Stimulated activated CD4-positive, alpha-beta T cell treated with anti-CD3 and anti-CD28 coated beads, TNF-alpha, amount 100 ng/mL, for 48 hours (primary cell): ENCODE data around the gene AP3D1.
"Not testable (repeated sequence)": the region's sequence is repeated elsewhere in the genome, so short reads cannot be mapped to it uniquely, and the experiment has no call there.

Experiments used
- DNase-seq, 3 donors: peaks; one replicate each; pipeline ENCODE4 v3.0.0-alpha.2; 2020; ENCODE audit warnings: low read depth in 3 of 3

The AP3D1 gene

DNA sequence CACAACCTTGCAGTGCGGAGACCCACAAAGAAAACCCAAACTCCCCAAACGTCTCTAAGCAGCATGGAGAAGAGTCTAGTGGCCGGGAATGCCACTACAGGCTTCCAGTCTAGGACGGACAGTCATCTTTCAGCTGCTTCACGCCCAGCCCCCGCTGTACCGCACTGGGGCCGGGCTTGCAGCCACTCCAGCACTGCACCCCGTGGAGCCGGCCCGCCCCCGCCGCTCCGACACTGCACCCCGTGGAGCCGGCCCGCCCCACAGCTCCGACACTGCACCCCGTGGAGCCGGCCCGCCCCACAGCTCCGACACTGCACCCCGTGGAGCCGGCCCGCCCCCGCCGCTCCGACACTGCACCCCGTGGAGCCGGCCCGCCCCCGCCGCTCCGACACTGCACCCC, 23.1 kb downstream of the AP3D1 start:
- DNase-seq, result not testable (repeated sequence)

DNA sequence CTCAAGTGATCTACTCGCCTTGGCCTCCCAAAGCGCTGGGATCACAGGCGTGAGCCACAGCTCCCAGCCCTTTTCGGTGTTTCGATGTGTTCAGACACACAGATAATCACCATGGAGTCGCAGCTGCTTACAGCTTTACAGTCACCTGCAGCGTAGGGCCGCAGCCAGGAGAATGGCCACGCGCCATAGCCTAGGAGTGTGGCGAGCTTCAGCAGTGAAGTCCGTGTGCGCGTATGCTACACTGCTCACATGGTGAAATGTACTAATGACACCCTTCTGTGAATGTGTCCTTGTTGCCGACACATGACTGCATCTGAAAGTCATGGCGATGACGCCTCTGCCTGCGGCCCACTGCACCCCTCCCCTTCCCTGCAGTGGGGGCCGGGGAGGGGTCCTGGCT, 23.6 kb downstream of the AP3D1 start:
- no peak for DNase-seq

DNA sequence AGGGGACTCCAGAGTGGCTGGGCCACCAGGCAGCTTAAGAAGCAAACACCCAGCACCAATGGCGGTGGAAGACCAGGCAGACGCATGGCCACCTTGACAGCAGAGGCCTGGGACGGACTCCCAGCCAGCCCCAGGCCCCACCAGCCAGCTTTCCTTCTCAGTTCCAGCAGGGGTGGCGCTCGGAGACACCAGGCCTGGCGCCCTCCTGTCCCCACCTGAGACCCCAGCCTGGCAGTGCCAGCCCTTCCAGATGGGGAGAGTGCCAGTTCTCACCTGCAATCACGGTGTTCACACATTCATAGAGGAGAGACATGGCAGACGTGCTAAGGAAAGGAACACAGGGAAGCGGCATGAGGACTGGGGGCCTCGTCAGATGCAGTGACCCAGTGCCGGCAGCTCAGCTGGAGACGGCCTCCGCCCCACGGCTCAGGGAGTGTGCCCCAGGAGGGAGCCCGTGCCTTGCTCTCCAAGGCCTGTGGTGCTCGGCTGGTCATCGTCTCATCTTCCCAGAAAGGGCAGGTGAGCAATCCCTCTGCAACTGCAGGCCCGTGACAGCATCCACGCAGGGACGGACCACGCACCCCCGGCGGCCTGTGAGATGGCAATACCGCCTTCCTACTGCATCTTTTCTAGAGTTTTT, 24.4 kb downstream of the AP3D1 start:
- DNase-seq, result no peak

DNA sequence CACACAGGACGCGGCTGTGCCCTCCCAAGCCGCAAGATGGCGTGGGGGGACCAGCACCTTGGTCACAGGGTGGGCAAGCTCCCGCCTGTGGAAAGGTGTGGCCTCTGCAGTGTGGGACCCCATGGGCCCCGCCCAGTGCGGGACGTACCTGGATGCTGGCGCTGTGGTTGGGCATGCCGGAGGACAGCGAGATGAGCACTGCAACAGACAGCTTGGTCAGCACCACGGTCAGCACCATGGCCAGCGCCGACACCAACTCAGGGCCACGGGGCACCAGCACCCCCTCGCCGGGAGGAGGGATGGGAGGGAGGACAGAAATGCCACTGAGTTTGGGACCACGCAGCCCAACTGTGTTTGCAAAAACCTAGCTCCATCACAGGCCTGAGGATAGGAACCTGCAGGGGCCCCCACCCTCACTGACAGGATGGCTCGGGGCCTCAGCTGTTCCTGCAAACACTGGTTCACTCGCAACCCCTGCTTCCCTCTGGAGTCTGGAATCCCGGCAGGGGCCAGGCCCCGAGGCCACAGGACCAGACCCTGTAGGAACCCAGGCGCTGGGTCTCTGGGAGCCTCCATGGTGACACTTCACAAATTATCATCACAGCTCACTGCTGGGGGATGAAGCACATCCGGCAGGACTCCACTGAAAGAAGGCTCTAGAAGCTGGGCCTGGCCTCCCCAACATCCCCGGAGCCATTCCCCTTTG, 27.5 kb downstream of the AP3D1 start:
- no peak for DNase-seq

DNA sequence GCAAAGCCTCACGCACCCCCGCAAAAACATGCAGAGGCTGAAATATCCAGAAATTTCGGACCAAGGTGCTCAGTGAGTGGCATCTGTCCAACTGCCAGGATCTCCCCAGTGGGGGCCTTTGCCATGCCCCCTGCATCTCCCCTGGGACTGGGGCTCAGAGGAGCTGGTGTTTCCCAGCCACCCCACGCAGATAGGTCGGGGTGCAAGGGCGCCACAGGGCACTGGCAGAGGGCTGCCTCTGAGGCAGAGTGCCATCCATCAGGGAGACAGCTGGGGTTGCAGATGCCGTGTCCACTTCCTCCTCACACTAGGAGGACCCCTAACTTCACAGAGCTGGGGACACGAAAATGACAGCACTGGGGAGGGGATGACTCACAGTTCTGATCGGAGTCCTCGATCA, 28.4 kb downstream of the AP3D1 start:
- no peak for DNase-seq

DNA sequence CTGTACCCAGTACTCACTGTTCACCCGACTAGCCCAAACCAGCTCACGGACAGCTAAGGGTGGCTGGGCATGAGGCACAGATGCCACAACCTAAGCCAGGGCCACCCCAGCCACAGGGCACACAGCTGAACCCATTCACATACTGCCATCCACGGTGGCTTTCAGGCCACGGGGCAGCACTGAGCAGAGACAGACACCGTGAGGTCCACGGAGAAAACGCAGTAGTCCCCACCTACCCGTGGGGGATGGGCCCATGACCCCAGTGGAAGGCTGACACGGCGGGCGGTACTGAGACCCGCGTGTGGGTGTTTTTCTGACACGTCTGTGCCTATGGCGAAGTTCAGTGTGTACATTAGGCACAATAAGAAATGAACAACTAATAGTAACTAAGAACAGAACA, 29.1 kb downstream of the AP3D1 start:
- DNase-seq, result no peak

DNA sequence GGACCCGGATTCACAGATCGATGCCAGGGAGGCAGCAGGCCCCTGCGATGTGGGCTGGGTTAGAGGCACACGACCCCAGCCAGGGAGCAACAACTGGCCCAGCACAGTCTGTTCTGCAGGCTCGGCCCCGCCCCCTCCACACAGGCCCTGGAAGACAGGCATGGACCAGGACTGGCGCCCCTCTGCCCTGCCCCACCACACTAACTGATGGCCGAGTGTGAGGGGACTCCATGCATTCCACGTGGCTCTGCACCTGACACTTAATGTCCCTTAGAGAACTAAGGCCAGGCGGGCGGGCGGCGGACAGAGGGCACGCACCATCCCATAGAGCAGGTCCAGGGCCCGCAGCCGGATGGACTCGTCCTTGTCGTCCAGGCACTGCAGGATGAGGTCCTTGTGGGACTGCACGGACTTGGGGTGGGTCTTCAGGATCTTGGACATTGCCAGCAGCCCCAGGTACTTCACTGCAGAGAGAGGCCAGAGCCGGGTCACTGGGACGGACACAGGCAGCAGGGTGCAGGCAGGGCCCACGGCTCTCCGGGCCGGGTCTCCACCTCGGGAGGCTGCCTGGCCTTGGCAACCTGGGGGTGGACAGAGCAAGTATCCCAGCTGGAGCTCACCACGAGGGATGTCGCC, 29.8 kb downstream of the AP3D1 start:
- no peak for DNase-seq

DNA sequence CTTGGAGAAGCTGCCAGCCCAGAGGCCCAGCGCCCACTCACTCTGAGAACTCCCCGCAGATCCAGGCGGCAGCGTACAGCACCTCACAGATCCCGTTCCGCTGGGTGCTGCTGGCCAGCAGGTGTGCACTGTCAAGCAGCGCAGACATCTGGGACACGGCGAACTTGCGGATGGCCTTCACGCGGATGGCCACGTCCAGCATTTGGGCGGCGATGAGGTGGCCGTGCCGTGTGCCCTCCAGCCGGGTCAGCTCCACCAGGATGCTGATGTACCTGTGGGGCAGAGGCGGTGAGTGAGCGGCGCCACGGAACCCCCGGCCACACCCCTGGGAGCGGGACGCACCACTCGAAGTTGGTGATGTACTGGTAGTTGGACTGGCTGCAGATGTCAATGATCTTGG, 30.5 kb downstream of the AP3D1 start:
- no peak for DNase-seq

DNA sequence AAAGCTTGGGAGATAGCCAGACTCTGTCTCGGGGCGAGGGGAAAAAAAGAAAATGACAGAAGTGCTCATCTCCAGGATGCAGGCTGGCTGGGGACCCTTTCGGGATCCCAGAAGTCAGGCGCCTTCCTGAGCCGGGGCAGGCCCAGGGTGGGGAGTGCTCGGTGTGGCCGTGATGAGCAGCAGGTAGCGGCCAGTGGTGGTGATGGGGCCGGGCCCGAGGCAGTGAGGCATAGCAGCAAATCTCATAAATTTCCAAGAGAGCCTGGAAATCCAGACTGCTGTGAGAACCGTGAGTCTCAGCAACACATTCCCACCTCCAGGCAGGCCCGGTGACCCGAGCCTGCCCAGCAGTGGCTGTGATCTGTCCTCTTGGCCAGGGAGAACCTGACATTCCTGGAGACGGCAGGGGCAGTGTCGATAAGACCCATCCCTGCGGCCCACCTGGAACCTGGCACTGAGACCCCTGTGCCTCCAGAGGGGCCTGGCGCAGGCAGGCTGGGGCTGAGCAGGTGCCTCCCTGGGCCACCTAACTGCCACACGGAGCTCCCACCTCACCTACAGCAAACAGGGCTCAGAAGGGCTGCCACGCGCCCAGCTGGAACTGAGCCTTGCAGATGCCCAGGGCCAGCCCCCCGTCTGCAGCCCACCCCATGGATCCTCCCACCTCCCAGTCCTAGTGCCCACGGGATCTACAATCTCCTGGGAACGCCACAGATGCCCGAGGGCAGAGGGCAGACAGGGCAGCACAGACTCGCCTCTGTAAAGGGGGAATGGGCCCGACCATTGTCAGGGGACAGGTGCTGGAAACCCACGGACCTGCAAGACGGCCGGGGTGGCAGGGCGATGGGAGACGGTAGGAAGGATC, 31.2 kb downstream of the AP3D1 start:
- DNase-seq, result no peak

DNA sequence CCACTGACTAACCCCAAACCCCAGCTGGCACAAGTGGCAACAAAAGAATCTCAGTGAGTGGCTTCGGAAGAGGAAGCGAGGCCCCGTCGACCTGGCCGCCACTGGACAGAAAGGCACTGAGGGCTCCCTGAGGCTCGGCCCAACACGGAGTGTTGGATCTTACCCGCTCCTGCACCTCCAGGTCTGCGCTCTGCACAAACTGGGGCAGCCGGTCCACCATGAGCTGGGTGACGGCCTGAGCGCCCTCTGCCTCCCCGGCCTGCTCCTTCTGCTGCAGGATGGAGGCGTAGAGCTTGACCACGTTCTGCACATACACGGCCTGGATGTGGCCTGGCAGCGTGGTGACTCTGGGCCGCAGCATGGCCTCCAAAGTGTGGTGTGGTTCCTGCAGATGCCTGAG, 32.9 kb downstream of the AP3D1 start:
- DNase-seq, result no peak

DNA sequence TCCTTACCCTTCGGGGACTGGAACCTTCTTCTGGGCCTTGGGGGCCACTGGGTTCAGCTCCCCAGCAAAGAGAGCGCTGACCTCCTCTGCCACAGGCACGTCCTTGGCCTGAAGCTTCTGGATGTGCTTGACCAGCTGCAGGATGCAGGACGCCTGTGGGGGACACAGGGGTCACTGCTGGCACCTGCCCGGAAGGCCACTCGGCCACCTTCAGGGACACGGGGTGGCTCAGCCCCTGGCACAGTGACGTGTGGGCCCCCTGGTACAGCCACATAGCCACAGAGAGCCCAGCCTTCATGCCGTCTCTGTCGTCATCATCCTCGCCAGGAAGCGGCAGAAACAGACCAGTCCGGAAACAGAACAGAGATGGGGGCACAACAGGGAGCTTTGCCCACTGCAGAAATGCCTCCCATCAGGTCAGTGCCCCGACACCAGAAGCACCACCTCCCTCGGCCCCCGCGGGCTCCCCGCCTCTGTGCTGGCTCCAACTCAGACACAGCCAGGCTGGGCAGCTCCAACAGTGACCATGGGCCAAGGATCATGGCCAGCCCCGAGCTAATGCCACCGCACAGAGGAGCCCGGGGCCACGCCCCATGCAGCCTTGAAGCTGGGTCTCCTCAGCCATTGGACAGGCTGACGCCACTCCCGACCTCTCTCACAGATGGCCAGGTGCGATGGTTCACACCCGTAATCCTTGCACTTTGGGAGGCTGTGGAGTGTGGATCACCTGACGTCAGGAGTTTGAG, 34.0 kb downstream of the AP3D1 start:
- no peak for DNase-seq

DNA sequence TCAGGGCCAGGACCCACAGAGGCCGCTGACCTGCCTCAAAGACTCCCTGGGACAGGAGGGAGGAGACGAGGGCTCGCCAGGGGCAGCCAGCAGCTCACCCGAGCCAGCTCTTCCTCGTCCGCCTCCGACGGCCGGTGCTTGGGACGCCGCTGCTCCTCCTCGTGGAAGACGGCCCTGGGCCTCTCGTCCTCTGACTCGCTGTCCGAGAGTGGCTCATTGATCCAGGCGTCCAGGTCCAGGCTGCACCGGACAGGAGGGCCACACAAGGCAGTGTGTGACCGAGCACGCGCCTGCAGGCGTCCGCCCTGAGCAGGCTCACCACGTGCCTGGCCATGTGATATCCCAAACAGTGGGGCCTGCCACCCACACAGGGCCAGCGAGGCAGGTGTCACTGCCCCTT, 34.9 kb downstream of the AP3D1 start:
- DNase-seq, result no peak

DNA sequence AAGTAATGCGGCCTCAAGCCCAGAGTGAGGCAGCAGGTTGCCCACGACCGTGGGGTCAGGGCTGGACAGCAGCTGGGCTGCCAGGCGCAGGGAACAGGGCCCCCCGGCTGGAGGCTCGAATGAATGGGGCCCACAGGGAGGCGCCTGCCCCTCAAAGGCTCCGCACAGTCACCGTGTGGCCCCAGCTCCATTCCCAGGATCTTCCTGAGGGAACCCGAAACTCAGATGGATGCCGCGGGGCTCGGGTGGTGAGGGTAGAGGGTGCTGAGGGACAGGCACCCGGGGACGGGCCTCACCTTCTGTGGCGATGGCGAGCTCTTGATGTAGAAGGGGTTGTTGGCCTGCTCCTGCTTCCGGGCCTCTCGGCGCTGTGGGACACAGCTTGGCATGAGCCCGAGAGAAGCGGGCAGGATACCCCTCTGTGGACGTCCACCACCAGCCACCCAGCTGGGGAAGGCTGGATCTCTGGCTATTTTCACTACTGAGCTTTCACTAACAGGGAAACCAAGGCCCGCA, 35.4 kb downstream of the AP3D1 start:
- no peak for DNase-seq

DNA sequence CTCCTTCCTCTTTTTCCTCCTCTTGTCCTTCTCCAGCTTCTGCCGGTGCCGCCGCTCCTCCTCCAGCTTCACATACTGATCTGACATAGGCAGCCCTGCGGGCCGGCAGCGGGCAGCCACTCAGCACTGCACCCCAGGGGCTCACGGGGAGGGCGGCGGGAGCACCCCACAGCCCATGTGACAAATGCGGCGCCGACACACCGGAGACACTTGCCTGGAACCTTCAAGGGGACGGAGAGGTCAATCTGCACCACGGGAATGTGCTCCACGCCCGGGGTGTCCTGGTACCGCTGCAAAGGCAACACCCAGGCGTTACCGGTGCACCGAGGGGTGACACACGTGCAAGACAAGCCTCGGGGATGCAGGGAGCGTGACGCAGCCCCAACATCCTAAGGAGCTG, 36.0 kb downstream of the AP3D1 start:
- DNase-seq, result no peak

DNA sequence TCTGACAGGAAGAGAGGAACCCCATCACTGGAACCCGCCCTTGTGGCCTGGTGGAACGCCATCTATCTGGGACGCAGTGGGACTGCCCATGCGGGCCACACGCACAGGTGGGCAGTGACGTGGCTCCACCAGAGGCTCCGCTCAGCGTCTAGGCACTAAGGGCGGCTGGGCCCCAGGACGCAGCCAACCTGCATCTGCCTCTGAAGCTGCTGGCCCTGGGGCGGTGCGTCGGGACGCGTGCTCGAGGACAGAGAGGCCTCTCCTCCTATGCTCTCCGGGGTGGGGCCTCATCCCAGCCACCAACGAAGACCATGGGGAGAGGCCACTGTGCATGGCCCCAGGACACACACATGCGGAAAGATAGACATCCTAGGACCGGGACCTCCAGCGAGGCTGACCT, 36.5 kb downstream of the AP3D1 start:
- DNase-seq, result no peak

DNA sequence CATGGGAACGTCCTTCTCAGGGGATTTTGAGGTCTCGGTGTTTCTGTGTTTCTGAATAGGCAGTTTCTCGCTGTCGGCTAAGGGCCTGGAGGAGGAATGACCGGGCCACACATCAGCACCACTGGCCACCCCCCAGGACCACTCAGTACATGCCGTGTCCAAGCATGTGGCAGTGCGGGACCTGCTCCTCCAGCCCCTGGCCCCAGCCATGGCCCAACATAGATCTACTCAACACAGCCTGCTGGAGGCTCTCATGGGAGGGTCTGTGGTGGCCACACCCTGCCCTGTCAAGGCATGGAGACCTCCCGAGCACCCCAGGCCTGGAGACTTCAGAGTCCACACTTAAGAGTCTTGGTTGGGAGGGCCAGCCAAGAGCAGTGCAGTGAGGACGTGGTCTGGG, 37.1 kb downstream of the AP3D1 start:
- DNase-seq, result no peak

DNA sequence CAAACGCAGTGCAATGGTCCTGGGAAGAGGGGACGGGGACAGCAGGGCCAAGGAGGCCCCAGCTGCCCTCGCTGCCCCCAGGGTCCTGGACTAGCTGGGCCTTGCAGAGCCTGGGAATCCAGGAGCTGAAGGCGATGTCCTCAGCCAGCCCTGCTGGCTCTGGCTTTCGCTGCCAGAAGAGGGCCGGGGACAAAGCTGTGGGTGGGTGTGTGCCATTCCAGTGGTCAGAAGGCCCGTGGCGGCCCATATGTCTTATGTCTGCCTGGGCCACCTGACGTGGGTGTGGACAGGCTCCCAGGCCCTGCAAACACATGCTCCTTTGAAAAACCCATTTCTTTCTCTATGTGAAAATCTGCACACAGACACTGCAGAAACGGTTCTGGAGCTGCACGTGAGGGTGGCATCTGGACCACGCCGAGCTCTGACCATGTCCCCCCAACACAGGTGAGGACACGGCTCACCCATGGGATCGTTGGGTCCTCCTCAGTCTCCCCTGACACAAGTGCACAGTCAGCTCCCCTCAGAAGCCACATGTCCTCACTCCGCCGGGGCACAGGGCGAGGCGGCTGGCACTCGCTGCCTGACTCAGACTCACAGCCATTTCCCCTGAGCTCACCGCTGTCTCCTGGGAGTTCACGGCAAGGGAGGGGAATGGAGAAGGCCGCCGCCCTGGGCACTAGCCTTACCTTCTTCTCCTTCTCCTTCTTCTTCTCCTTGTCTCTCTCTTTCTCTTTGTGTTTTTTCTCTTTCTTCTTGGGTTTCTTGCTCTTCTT, 37.7 kb downstream of the AP3D1 start:
- DNase-seq, result no peak

DNA sequence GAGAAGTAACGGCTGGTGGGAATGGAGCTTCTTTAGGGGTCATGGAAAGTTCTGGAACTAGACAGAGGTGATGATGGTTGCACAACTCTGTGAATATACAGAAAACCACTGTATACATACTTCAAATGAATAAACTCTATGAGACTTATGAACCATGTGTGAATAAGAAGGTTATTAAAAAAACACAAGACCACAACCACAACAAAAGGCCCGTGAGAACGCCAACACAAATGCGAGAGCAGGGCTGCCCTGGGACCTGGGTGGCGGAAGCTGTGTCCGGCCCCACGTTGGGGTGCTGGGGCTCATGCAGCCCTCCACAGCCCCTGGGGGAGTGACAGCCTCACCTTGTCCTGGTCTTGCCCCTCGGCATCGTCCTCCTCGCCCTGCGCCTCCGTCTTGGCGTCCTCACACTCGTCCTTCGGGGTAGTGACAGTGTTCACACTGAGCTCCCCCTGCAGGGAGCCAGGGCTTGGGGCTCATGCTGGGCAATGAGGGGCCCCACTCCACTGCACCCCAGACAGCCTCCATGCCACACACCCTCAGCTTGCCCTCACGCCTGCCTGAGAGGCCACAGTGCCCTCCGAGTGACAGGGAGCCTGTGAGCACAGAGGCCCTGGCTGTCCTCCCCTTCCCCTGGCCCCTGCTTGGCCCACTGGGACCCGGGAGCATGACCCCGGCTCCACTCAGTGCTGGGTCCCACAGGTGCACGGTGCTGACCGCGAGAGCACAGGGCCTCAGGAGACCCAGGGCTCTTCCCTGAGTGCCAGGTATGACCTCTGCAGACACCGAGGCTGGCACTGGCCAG, 38.6 kb downstream of the AP3D1 start:
- no peak for DNase-seq

DNA sequence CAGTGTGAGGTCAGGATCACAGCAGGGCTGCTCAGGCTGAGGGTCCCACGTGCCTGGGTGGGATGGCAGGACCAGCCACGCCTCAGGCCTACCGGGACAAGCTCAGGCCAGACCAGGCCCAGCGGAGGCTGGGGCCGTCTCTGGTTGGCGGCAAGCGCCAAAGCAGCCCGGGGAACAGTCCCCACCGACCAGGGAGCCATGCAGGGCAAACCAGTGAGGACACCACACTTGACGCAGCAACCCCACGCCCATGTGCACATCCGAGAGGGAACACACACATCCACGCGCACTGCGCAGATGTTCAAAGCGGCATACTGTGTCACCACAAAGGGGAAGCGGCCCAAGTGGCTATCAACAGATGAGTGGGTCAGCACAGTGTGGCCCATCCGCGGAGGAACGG, 39.5 kb downstream of the AP3D1 start:
- DNase-seq, result no peak

DNA sequence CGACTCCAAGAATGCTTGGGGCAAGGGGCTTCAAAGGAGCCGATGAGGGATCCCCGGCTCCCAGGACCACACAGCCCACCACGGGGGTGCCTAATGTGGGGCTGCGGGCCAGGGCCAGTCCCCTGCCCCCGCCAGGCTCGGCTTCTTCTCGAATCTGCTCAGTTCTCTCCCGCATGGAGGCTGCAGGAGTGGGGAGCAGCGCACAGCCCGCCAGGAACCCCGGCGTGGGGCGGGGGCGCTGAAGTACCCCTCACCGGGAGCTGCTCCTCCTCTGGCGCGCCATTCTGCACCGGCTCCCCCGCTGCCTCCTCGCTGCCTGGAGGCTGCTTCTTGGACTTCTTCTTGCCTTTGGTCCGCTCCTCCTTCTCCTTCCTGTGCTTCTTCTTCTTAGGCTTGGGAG, 39.9 kb downstream of the AP3D1 start:
- DNase-seq, result no peak
